ENCODE measurements around the gene NOMO2. TPM values are rescaled to one million over a fixed set of nuclear protein-coding genes. Genes with fewer than 3 reads are reported as not detected.
A peak's percentile ranks its signal among the peaks of the same experiment; 100 is the strongest.
"Not testable (repeated sequence)": the region's sequence is repeated elsewhere in the genome, so short reads cannot be mapped to it uniquely, and the experiment has no call there.

The NOMO2 gene
- total RNA-seq, 1 experiment from 2014 or later, result 151 TPM

- H3K27me3 Mint-ChIP-seq (ENCODE audit: insufficient read depth, unreplicated experiment); intact Hi-C loops (cut with micrococcal nuclease); CTCF ChIA-PET; H3K4me3 Mint-ChIP-seq (ENCODE audit: unreplicated experiment); POLR2A ChIA-PET; DNase-seq (ENCODE audit: unreplicated experiment); H3K4me1 Mint-ChIP-seq (ENCODE audit: insufficient read depth, unreplicated experiment); H3K9me3 Mint-ChIP-seq (ENCODE audit: unreplicated experiment); BruUV-seq (replicated peaks): not testable (repeated sequence)
- peaks cover 27% of the 10 kb centered on the region for H3K36me3 Mint-ChIP-seq (ENCODE audit: insufficient read depth, unreplicated experiment)
- TF ChIP-seq CTCF (IDR thresholded peaks at IDR 0.05; ENCODE audit: unreplicated experiment), result peak; percentile 22
- H3K27ac Mint-ChIP-seq (ENCODE audit: low read depth, unreplicated experiment), result peak overlapping the region; percentile 24
These were observed 24.9 kb downstream of the NOMO2 start for GRCh38 chr16:18537004-18537403.

- H3K27me3 Mint-ChIP-seq (ENCODE audit: insufficient read depth, unreplicated experiment); H3K27ac Mint-ChIP-seq (ENCODE audit: low read depth, unreplicated experiment); BruUV-seq (replicated peaks); H3K9me3 Mint-ChIP-seq (ENCODE audit: unreplicated experiment); DNase-seq (ENCODE audit: unreplicated experiment); CTCF ChIA-PET; POLR2A ChIA-PET; H3K4me1 Mint-ChIP-seq (ENCODE audit: insufficient read depth, unreplicated experiment); H3K4me3 Mint-ChIP-seq (ENCODE audit: unreplicated experiment); intact Hi-C loops (cut with micrococcal nuclease): not testable (repeated sequence)
- peaks cover 27% of the 10 kb centered on the region for H3K36me3 Mint-ChIP-seq (ENCODE audit: insufficient read depth, unreplicated experiment)
These were observed 26.3 kb downstream of the NOMO2 start for GRCh38 chr16:18535519-18536168.

GRCh38 chr16:18534308-18534707 is 27.6 kb downstream of the NOMO2 start:
- H3K27me3 Mint-ChIP-seq (ENCODE audit: insufficient read depth, unreplicated experiment); POLR2A ChIA-PET; intact Hi-C loops (cut with micrococcal nuclease); BruUV-seq (replicated peaks); CTCF ChIA-PET; H3K9me3 Mint-ChIP-seq (ENCODE audit: unreplicated experiment); DNase-seq (ENCODE audit: unreplicated experiment); H3K4me3 Mint-ChIP-seq (ENCODE audit: unreplicated experiment); H3K4me1 Mint-ChIP-seq (ENCODE audit: insufficient read depth, unreplicated experiment); H3K27ac Mint-ChIP-seq (ENCODE audit: low read depth, unreplicated experiment): not testable (repeated sequence)
- peaks cover 27% of the 10 kb centered on the region for H3K36me3 Mint-ChIP-seq (ENCODE audit: insufficient read depth, unreplicated experiment)

GRCh38 chr16:18531323-18531722 is 30.6 kb downstream of the NOMO2 start:
- peaks cover 36% of the 10 kb centered on the region for H3K36me3 Mint-ChIP-seq (ENCODE audit: insufficient read depth, unreplicated experiment)
- intact Hi-C loops (cut with micrococcal nuclease); H3K9me3 Mint-ChIP-seq (ENCODE audit: unreplicated experiment); CTCF ChIA-PET; H3K4me1 Mint-ChIP-seq (ENCODE audit: insufficient read depth, unreplicated experiment); POLR2A ChIA-PET; DNase-seq (ENCODE audit: unreplicated experiment); H3K27me3 Mint-ChIP-seq (ENCODE audit: insufficient read depth, unreplicated experiment); H3K4me3 Mint-ChIP-seq (ENCODE audit: unreplicated experiment); H3K27ac Mint-ChIP-seq (ENCODE audit: low read depth, unreplicated experiment); BruUV-seq (replicated peaks): not testable (repeated sequence)

GRCh38 chr16:18530329-18530728 is 31.6 kb downstream of the NOMO2 start:
- BruUV-seq (replicated peaks); H3K27me3 Mint-ChIP-seq (ENCODE audit: insufficient read depth, unreplicated experiment); CTCF ChIA-PET; H3K4me1 Mint-ChIP-seq (ENCODE audit: insufficient read depth, unreplicated experiment); H3K27ac Mint-ChIP-seq (ENCODE audit: low read depth, unreplicated experiment); H3K9me3 Mint-ChIP-seq (ENCODE audit: unreplicated experiment); H3K4me3 Mint-ChIP-seq (ENCODE audit: unreplicated experiment); POLR2A ChIA-PET; intact Hi-C loops (cut with micrococcal nuclease); DNase-seq (ENCODE audit: unreplicated experiment): not testable (repeated sequence)
- H3K36me3 Mint-ChIP-seq (ENCODE audit: insufficient read depth, unreplicated experiment), result peaks cover 28% of the 10 kb centered on the region

- H3K27me3 Mint-ChIP-seq (ENCODE audit: insufficient read depth, unreplicated experiment); H3K27ac Mint-ChIP-seq (ENCODE audit: low read depth, unreplicated experiment); POLR2A ChIA-PET; intact Hi-C loops (cut with micrococcal nuclease); H3K9me3 Mint-ChIP-seq (ENCODE audit: unreplicated experiment); CTCF ChIA-PET; H3K4me3 Mint-ChIP-seq (ENCODE audit: unreplicated experiment); H3K4me1 Mint-ChIP-seq (ENCODE audit: insufficient read depth, unreplicated experiment); BruUV-seq (replicated peaks); DNase-seq (ENCODE audit: unreplicated experiment): not testable (repeated sequence)
- peaks cover 24% of the 10 kb centered on the region for H3K36me3 Mint-ChIP-seq (ENCODE audit: insufficient read depth, unreplicated experiment)
These were observed 35.4 kb downstream of the NOMO2 start for GRCh38 chr16:18526547-18526946.

- H3K36me3 Mint-ChIP-seq (ENCODE audit: insufficient read depth, unreplicated experiment), result peaks cover 24% of the 10 kb centered on the region
- H3K4me3 Mint-ChIP-seq (ENCODE audit: unreplicated experiment); BruUV-seq (replicated peaks); H3K27ac Mint-ChIP-seq (ENCODE audit: low read depth, unreplicated experiment); H3K27me3 Mint-ChIP-seq (ENCODE audit: insufficient read depth, unreplicated experiment); H3K4me1 Mint-ChIP-seq (ENCODE audit: insufficient read depth, unreplicated experiment); POLR2A ChIA-PET; H3K9me3 Mint-ChIP-seq (ENCODE audit: unreplicated experiment); DNase-seq (ENCODE audit: unreplicated experiment); intact Hi-C loops (cut with micrococcal nuclease); CTCF ChIA-PET: not testable (repeated sequence)
These were observed 35.9 kb downstream of the NOMO2 start for GRCh38 chr16:18525882-18526482.

- H3K27ac Mint-ChIP-seq (ENCODE audit: low read depth, unreplicated experiment); H3K4me3 Mint-ChIP-seq (ENCODE audit: unreplicated experiment); POLR2A ChIA-PET; intact Hi-C loops (cut with micrococcal nuclease); H3K36me3 Mint-ChIP-seq (ENCODE audit: insufficient read depth, unreplicated experiment); H3K9me3 Mint-ChIP-seq (ENCODE audit: unreplicated experiment); BruUV-seq (replicated peaks); DNase-seq (ENCODE audit: unreplicated experiment); H3K4me1 Mint-ChIP-seq (ENCODE audit: insufficient read depth, unreplicated experiment); H3K27me3 Mint-ChIP-seq (ENCODE audit: insufficient read depth, unreplicated experiment); CTCF ChIA-PET: not testable (repeated sequence)
These were observed 39.3 kb downstream of the NOMO2 start for GRCh38 chr16:18522637-18523036.
